SKM-1 (cell line): ENCODE data around the gene DUOX1.

ENCODE experiments used
- DNase-seq: peaks from one replicate; lab custom pipeline; 2025; ENCODE audit not compliant: unreplicated experiment; lab: John Stamatoyannopoulos, UW

The DUOX1 gene

GRCh38 chr15:45166834-45167630 is 37.2 kb downstream of the DUOX1 start:
- DNase-seq = peak; percentile 94

- DNase-seq = no peak
Measured at GRCh38 chr15:45167631-45168205, 37.9 kb downstream of the DUOX1 start.

DNA sequence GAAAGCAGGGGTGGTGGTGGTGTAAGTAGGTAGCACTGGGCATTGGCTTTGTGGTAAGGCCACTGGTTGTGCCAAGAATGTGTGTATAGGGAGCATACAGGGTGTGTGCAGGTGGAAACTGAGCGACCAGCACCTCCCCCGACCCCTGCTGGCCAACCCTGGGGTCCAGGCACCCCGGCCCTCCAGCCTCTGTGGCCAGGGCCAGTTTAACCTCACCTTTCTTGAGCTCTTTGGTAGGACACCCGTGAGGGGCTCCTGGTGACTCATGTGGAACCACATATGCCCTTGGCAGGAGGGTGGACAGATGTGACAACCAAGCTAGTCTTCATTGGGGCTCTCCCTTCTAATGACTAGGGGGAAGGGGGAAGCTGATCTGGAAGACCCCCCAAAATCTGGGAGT is 38.5 kb downstream of the DUOX1 start:
- no peak for DNase-seq

DNA sequence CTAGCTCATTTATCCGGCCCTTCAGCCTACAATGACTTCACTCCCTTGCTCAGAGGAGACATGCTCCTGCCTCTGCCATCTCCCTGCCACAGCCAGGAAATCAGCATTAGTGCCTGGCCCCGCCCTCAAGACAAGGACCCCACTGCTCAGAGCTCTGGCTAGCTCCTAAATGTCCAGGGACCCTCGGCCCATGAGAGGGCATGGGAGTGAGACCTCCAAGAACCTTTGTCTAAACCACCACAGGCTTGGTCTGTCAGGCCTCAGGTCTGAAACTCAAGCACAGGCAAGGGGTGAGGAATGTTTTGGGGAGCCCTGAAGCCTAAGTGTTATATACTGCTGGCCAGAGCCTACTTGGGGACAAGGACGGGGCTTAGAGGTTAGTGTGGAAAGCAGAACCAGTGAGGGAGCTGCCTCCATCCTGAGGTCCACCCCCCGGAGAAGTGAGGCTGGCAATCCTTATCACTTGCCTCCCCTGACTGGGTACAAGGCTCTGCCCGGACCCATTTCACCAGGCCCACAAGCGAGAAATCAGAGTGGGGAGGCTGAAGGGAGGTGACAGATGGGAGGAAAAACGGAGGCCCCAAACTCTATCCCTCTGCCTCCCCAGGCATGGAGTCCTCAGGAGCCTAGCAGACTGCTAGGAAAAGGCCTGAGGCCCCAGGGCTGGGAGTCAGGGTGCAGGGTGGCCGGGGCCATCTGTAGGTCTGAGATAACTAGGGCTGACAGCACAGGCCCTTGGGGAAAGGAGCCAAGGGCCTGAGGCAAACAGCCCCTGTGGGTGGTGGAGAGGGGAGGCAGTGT is 39.2 kb downstream of the DUOX1 start:
- no peak for DNase-seq

DNA sequence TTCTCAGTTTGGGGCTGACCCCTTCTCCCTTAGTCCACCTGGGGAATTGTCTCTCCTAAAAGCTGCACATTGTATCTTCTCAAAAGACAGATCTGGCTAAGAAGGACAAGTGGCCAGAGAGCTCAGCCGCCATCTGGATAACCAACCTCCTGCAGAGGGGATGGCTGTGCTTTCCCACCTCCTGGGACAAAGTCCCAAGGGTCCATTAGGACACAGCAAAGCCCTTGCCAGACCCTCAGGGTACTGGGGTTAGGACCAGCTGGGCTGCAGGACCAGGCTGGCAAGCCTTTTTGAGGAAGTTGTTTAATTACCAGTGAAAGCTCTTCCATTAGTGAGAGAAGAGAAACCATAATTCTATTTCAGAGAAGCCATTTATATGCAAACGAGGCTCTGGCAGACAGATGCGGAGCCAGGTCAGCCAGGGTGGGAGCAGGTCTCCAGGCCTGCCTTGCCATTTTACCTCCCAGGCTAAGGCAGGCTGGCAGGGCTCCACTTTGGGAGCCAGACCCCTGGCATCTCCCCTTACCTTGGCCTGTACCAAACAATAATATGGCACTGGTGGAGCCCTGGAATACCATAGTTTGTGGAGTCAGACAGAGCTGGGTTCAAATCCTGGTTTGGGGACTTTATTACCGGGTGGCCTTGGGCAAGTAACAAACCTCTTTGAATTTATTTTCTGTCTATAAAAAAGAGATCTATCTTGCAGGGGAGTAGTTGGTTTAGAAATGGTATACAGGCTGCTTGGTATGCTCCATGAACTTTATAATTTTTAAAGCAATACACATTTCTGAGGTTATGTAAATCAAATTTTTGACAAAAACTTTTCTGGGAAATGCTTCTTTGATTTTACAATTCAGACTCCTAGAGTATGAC is 40.0 kb downstream of the DUOX1 start:
- DNase-seq = no peak

- DNase-seq = no peak
Measured at GRCh38 chr15:45171912-45172311, 42.1 kb downstream of the DUOX1 start.

- DNase-seq = no peak
Measured at GRCh38 chr15:45174069-45174468, 44.3 kb downstream of the DUOX1 start.

- DNase-seq = no peak
Measured at GRCh38 chr15:45174577-45174976, 44.8 kb downstream of the DUOX1 start.

GRCh38 chr15:45177285-45177684 is 47.5 kb downstream of the DUOX1 start:
- no peak for DNase-seq

- no peak for DNase-seq
Measured at GRCh38 chr15:45179221-45179985, 49.6 kb downstream of the DUOX1 start.

DNA sequence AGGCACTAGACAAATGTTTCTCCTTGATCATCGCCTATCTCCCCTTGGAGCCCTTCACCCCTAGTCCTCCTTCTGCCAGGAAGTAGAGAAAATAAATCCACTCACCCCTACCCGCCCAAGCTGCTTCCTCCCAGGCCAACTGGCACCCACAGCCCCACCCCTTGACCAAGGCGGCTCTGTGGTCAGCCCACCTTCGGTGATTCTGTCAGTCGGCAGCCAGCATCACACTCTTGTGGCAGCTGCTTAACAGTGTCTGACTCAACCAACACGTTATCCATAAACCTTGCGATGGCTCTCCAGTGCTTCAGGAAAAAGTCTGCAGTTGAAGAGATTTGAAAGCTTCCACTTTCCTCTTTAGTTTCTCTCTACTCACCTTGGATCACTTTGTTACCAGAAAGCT is 50.4 kb downstream of the DUOX1 start:
- no peak for DNase-seq

DNA sequence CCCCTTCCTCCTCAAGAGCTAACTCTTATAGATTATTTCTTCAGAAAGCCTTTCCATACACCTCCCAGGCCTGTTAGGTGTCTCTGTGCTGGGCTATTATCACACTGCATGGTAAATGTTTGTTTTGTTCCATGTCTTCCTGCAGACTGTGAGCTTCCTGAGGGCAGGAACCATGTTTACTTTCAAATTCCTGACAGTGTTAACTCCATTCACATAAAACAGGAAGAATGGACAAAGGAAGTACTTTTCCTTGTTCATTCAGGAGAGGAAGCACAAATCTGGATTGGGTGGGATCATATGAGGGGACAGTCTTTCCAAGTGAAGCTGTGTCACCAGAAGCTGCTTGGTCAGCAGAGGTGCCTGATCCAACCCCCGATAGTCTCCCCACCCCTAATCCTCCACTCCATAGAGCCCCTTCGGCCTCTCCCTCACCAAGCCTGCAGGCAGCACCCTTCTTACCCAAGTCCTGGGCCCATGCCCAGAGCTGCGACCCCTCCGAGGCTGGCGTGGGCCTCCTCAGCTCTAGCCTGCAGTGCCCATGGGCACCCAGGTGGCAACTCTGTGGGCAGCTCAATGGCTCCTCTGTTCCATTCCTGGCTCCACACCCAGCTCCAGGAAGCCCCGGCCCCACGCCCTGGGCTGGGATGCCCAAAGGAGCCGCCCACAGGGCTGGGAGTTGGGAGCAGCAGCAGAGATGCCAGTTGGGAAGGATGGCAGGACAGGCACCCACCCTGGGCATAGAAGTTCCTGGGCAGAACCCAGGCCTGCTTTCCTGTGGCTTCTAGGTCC is 51.0 kb downstream of the DUOX1 start:
- no peak for DNase-seq

GRCh38 chr15:45181491-45182285 is 51.9 kb downstream of the DUOX1 start:
- peak; percentile 33 for DNase-seq

DNA sequence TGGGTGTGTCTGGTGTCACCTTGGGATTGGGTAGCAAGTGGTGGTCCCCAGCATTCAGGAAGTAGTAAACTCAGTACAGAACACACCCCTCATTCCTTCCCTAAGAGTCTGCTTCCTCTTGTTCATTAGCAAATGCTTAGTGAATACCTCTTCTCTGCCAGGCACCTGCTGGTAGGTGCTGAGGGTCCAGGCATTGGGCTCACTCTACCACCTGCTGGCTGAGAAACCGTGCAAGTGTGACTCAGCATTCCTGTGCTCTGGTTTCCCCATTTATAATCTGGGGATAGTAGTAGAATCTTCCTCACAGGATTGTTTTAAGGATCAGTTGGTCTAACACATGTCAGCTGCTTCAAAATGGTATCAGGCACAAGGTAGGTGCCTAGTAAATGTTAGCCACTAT is 53.2 kb downstream of the DUOX1 start:
- no peak for DNase-seq

GRCh38 chr15:45183511-45183910 is 53.7 kb downstream of the DUOX1 start:
- no peak for DNase-seq

- no peak for DNase-seq
Measured at GRCh38 chr15:45184562-45185041, 54.8 kb downstream of the DUOX1 start.

DNA sequence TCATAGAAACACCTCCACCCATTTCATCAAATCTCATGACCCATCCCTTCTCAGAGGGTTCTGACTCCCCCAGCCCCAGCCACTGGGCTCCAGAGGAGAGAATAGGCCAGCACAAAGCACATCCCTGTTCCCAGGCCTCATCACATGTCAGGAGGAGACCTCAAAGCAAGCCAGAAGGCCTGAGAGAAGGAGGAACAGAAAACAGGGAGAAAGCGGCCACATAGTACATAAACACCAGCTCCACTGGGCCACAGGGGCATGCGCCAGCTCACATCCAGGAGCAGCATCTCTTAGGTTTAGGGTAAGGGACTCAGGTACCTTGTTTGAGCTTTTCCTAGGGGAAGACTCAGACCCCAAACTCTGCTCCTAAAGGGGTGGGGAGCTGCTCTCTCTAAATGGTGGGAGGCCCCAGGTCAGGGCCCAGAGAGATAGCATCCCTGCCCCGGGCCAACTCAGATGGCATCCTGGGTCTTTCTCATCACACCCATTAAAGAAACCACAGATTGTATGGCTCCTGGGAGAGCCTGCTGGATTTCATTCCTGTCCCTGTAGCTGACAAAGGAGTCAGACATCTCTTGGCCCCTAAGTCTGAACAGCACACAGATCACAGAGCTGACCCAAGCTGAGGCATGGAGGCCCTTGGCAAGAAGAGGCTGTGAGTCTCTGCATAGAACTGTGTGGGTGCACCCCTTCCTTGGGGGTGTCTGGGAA is 55.4 kb downstream of the DUOX1 start:
- DNase-seq = no peak
